K562 (cell line): ENCODE results near the gene VIPR2. TPM values are rescaled to one million over a fixed set of nuclear protein-coding genes. Genes with fewer than 3 reads are reported as not detected.

Source experiments
- ATAC-seq: fragments of 200-7000 bp; cut with Tn5 transposase; 3 replicates; pipeline ENCODE4 v1.9.1; 2020; ENCODE audit warnings: moderate library complexity
- BruUV-seq: library from RNA; stranded (reverse); fragments of 400-500 nt; replicated peaks from 2 replicates; lab custom pipeline; 2021; lab: Mats Ljungman, UMichigan
- CTCF ChIA-PET: fragments of 300-600 bp; formaldehyde crosslinking; extraction: SDS; loops from one replicate; lab custom pipeline; 2021; ENCODE audit warnings: low intra/inter-chr PET ratio; lab: Yijun Ruan, JAX
- POLR2A ChIA-PET: fragments of 300-600, 350-650 bp; sonication (Branson Sonifier 250); formaldehyde crosslinking; extraction: SDS; loops from one replicate; lab custom pipeline; 2021; ENCODE audit warnings: antibody characterized with exemption, inconsistent platforms; lab: Yijun Ruan, JAX
- DNase-seq, 4 experiments: peaks; one replicate each; pipeline versions ENCODE4 v3.0.0 to v3.0.0-alpha.2; 2011 to 2018; ENCODE audit warnings: low spot score in 3 of 4, mixed read lengths in 3 of 4; ENCODE audit errors: extremely low read depth in 1 of 4
- FAIRE-seq: peaks from 2 replicates; lab custom pipeline; 2011; peaks lifted over from hg19 to GRCh38; lab: Jason Lieb, UNC
- H2AFZ ChIP-seq: 2 replicates; pipeline ENCODE4 v1.6.0; 2011; ENCODE audit warnings: low read depth, low read length, control low read depth, inconsistent platforms
- H3K27ac ChIP-seq: fragments of 200-600 bp; 3 replicates; pipeline ENCODE4 v1.8.0; 2011; ENCODE audit warnings: low read depth, mild to moderate bottlenecking, control low read depth, inconsistent platforms, low read length, moderate library complexity, mixed read lengths; ENCODE audit errors: extremely low read depth
- H3K27me3 ChIP-seq, 2 experiments: fragments of 300-600 bp in 1 of 2; 2 replicates in 1 of 2; 3 replicates in 1 of 2; pipeline versions ENCODE4 v1.6.0 to v1.8.0; 2011; ENCODE audit warnings: inconsistent platforms in 2 of 2, low read length in 2 of 2, mild to moderate bottlenecking in 1 of 2, mixed read lengths in 1 of 2, moderate library complexity in 1 of 2; ENCODE audit not compliant: control insufficient read depth in 2 of 2, insufficient read depth in 2 of 2
- H3K36me3 ChIP-seq: fragments of 300-600 bp; 3 replicates; pipeline ENCODE4 v1.8.0; 2011; ENCODE audit warnings: mild to moderate bottlenecking, low read length, inconsistent platforms; ENCODE audit not compliant: control insufficient read depth, insufficient read depth
- H3K4me1 ChIP-seq, 2 experiments: fragments of 200-600 bp in 1 of 2; replicated peaks in 1 of 2; 2 replicates in 1 of 2; 3 replicates in 1 of 2; pipeline versions ENCODE4 v1.5.1 to v1.8.0; 2011; ENCODE audit warnings: inconsistent platforms in 2 of 2, low read length in 2 of 2, mild to moderate bottlenecking in 1 of 2, mixed read lengths in 1 of 2, moderate library complexity in 1 of 2; ENCODE audit not compliant: control insufficient read depth in 2 of 2, insufficient read depth in 2 of 2
- H3K4me2 ChIP-seq: 2 replicates; pipeline ENCODE4 v1.6.1; 2011; ENCODE audit warnings: low read length, control low read depth, inconsistent platforms, mixed read lengths; ENCODE audit not compliant: insufficient read depth
- H3K4me3 ChIP-seq: fragments of 200-600 bp; sonication (generic), shearing (Covaris generic); 2 replicates; pipeline ENCODE4 v1.5.1; 2016; ENCODE audit warnings: control low read depth, inconsistent platforms
- H3K79me2 ChIP-seq: fragments of 200-600 bp; 3 replicates; pipeline ENCODE4 v1.8.0; 2011; ENCODE audit warnings: low read length, inconsistent platforms; ENCODE audit not compliant: control insufficient read depth, insufficient read depth
- H3K9ac ChIP-seq, 2 experiments: 2 replicates each; pipeline versions ENCODE4 v1.6.0 to v1.6.1; 2011; ENCODE audit warnings: low read depth in 2 of 2, low read length in 2 of 2, control low read depth in 1 of 2, inconsistent platforms in 1 of 2, mild to moderate bottlenecking in 1 of 2, mixed read lengths in 1 of 2; ENCODE audit not compliant: insufficient read depth in 1 of 2
- H3K9me1 ChIP-seq: one replicate; pipeline ENCODE4 v1.6.0; 2011; ENCODE audit warnings: inconsistent platforms, mild to moderate bottlenecking, low read length, moderate library complexity; ENCODE audit not compliant: control insufficient read depth, insufficient read depth
- H3K9me3 ChIP-seq: replicated peaks from 2 replicates; pipeline ENCODE4 v1.5.1; 2011; ENCODE audit warnings: low read depth, low read length, inconsistent platforms; ENCODE audit not compliant: control insufficient read depth, insufficient read depth
- H4K20me1 ChIP-seq: replicated peaks from 2 replicates; pipeline ENCODE4 v1.6.1; 2011; ENCODE audit warnings: low read length, inconsistent platforms, mixed read lengths; ENCODE audit not compliant: control insufficient read depth, insufficient read depth
- HMG20A ChIP-seq: fragments of 450-650 bp; formaldehyde crosslinking; conservative IDR thresholded peaks from 2 replicates; pipeline ENCODE4 v1.4.0; 2020; ENCODE audit warnings: mild to moderate bottlenecking, mixed read lengths
- KAT7 ChIP-seq: sonication (generic); formaldehyde crosslinking; IDR thresholded peaks from 2 replicates; pipeline ENCODE4 v1.8.0; 2022; ENCODE audit warnings: missing genetic modification reagents, mild to moderate bottlenecking, borderline replicate concordance
- PCBP1 ChIP-seq: fragments of 200-400 bp; formaldehyde crosslinking; IDR thresholded peaks from 2 replicates; pipeline ENCODE4 v1.6.1; 2018; ENCODE audit warnings: mild to moderate bottlenecking, low read depth, low read length; ENCODE audit not compliant: poor library complexity, severe bottlenecking
- RBFOX2 ChIP-seq: fragments of 200-400 bp; formaldehyde crosslinking; IDR thresholded peaks from 2 replicates; pipeline ENCODE4 v1.6.1; 2017; ENCODE audit warnings: low read depth, mild to moderate bottlenecking, low read length, moderate library complexity
- THRAP3 ChIP-seq: fragments of 450-650 bp; IDR thresholded peaks from 2 replicates; pipeline ENCODE4 v1.6.1; 2016; ENCODE audit warnings: mild to moderate bottlenecking, inconsistent platforms, borderline replicate concordance
- WHSC1 ChIP-seq: IDR thresholded peaks from one replicate; pipeline ENCODE4 v1.6.1; 2012; ENCODE audit warnings: low read length, control low read depth, inconsistent platforms
- ZKSCAN8 ChIP-seq: fragments of 200-800 bp; sonication (Bioruptor generic); IDR thresholded peaks from 2 replicates; pipeline ENCODE4 v1.6.1; 2016; ENCODE audit warnings: missing genetic modification characterization, missing compliant biosample characterization
- ZNF24 ChIP-seq: fragments of 450-650 bp; IDR thresholded peaks from 2 replicates; pipeline ENCODE4 v1.6.1; 2016
- ZNF347 ChIP-seq: fragments of 450-650 bp; formaldehyde crosslinking; IDR thresholded peaks from 2 replicates; pipeline ENCODE4 v1.4.0; 2020; ENCODE audit warnings: low read depth, mild to moderate bottlenecking, moderate library complexity
- ZNF431 ChIP-seq: sonication (generic); formaldehyde crosslinking; IDR thresholded peaks from 2 replicates; pipeline ENCODE4 v1.8.0; 2022; ENCODE audit warnings: mild to moderate bottlenecking, missing genetic modification reagents
- ZNF589 ChIP-seq: fragments of 200-800 bp; sonication (Bioruptor generic); IDR thresholded peaks from 2 replicates; pipeline ENCODE4 v1.6.1; 2016; ENCODE audit warnings: low read depth, missing genetic modification characterization, missing compliant biosample characterization
- WGBS: fragments of 100-300 bp; shearing (Covaris generic); methylation state at CpG from one replicate; pipeline ENCODE4 v1.1.6; 2016; ENCODE audit warnings: low coverage, mixed read lengths; ENCODE audit not compliant: insufficient coverage; ENCODE audit errors: missing lambda C conversion rate; 5-methylcytosine and 5-hydroxymethylcytosine counted together
- in situ Hi-C: fragments of 300-500 bp; cut with MboI; formaldehyde crosslinking; loops from 4 replicates; pipeline ENCODE4 v1.15.0; 2018; ENCODE audit warnings: inconsistent platforms, mixed read lengths
- intact Hi-C: fragments of 100-400 bp; cut with micrococcal nuclease; formaldehyde crosslinking; loops from 2 replicates; pipeline ENCODE4 v1.14.2; 2022
- polyA plus RNA-seq, 8 experiments: library from polyadenylated mRNA; depleted of rRNA in 4 of 8; stranded (reverse) in 5 of 8; unstranded in 3 of 8; fragments of >200 nt; fragmentation: Nextera tagmentation in 2 of 8; fragmentation: Illumina TruSeq in 1 of 8; extraction: Ambion mirVana in 2 of 8; extraction: Trizol in 1 of 8; gene quantifications; 2 replicates each; pipeline versions ENCODE4 v1.2.1 to v1.2.3, GENCODE V29; 2011 to 2014; ENCODE audit warnings: inconsistent platforms in 1 of 8, missing spikeins in 1 of 8
- total RNA-seq, 7 experiments: library from RNA; depleted of rRNA in 6 of 7; stranded (reverse); fragments of >200 nt in 6 of 7; fragmentation: Illumina TruSeq in 2 of 7; extraction: Trizol in 2 of 7; gene quantifications; 2 replicates each; pipeline versions ENCODE4 v1.2.1 to v1.2.3, GENCODE V29; 2011 to 2021; ENCODE audit warnings: low replicate concordance in 1 of 7
- TF ChIP-seq, protein P1 (sequence below): sonication (generic); formaldehyde crosslinking; IDR thresholded peaks from 2 replicates; pipeline ENCODE4 v1.8.1; 2023; ENCODE audit warnings: mild to moderate bottlenecking, missing genetic modification reagents
- TF ChIP-seq, protein P2 (sequence below): fragments of 450-650 bp; formaldehyde crosslinking; IDR thresholded peaks from 2 replicates; pipeline ENCODE4 v1.4.0; 2022; ENCODE audit warnings: missing genetic modification characterization
- TF ChIP-seq, protein P3 (sequence below): fragments of 450-650 bp; IDR thresholded peaks from 2 replicates; pipeline ENCODE4 v1.7.1; 2018; ENCODE audit warnings: mild to moderate bottlenecking, low read depth; ENCODE audit not compliant: partially characterized antibody

The VIPR2 gene
- total and polyA plus RNA-seq, 9 of the 15 experiments (the other 6 are each of a cell fraction or from before 2014, with no cell fraction given) = 0.04 TPM; not detected in 8

DNA sequence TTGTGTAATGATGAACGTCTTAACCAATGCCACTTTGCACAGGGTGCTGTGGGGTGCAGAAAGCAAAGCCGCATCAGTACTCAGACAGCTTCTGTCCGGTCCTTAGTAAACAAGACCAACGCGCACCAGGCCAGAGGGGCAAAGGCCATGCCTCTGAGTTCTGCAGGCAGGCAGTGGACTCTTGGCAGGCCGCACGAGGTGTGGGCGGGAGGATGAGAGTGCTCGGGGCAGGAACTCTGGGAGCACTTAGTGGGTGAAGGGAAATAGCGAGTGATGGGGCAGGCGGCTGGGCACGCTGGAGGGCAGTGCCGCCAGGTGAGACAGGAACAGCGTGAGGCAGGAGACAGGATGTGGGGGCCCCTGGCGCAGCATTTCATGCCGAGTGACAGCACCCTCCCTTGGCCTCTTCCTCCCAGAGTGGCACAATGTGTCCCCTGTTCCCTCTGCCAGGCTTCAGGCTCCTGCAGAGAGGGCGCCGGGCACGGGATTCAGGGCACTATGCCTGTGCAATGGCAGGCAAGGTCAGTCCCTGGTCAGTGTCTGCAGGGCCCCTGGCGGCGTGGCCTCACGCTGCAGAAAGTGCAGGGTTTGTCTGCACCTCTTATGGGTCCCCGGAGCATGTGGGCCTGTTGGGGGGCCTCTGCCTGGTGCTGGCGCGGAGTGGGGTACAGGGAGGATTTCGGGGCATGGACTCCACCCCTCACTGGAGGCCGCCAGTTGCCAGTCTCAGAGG lies 60.4 kb downstream of the VIPR2 start (continued):
- TF ChIP-seq, protein P1, sequence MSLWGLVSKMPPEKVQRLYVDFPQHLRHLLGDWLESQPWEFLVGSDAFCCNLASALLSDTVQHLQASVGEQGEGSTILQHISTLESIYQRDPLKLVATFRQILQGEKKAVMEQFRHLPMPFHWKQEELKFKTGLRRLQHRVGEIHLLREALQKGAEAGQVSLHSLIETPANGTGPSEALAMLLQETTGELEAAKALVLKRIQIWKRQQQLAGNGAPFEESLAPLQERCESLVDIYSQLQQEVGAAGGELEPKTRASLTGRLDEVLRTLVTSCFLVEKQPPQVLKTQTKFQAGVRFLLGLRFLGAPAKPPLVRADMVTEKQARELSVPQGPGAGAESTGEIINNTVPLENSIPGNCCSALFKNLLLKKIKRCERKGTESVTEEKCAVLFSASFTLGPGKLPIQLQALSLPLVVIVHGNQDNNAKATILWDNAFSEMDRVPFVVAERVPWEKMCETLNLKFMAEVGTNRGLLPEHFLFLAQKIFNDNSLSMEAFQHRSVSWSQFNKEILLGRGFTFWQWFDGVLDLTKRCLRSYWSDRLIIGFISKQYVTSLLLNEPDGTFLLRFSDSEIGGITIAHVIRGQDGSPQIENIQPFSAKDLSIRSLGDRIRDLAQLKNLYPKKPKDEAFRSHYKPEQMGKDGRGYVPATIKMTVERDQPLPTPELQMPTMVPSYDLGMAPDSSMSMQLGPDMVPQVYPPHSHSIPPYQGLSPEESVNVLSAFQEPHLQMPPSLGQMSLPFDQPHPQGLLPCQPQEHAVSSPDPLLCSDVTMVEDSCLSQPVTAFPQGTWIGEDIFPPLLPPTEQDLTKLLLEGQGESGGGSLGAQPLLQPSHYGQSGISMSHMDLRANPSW (CRISPR knock-in tag) = no peak
- TF ChIP-seq ZNF24 (no peak), ZNF589 (no peak), ZNF347 (CRISPR knock-in tag) (no peak)

DNA sequence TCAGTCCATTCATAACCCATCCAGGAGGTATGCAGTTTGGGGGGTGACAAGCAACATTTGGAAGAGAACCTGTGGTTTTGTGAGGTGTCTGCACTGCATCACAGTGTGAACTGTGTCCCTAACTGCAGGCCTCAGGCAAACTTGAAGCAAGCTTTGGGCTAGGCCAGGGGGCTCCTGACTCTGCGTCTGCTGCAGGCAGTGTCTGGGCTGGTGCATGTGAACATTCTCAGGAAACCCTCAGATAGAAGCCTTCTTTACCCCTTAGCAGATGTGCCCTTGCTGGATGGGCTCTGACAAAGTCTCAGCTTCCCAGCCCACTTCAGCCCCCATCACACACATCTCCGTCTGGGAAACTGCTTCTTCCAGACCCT lies 61.0 kb downstream of the VIPR2 start:
- FAIRE-seq = no peak
- no peak overlapping the region for H3K4me3 ChIP-seq
- H3K4me1 ChIP-seq = peaks cover 0 to 5% of the 10 kb centered on the region in 2 experiments; a peak in 3 of 5 replicates
- no peaks in the 10 kb centered on the region for H3K9me3 ChIP-seq
- H3K27ac ChIP-seq = no peak overlapping the region
- no TSS peak for BruUV-seq
- H3K79me2 ChIP-seq = no peaks in the 10 kb centered on the region
- POLR2A ChIA-PET = no interaction called here
- H2AFZ ChIP-seq = no peak overlapping the region
- intact Hi-C loops = no loop called here
- in situ Hi-C loops = no loop called here
- H3K27me3 ChIP-seq = peaks cover 33 to 57% of the 10 kb centered on the region in 2 experiments
- no peaks in the 10 kb centered on the region for H3K9me1 ChIP-seq
- no peak overlapping the region for H3K4me2 ChIP-seq
- WGBS = 0% methylated on average over 2 of the region's 2 CpGs
- CTCF ChIA-PET = no interaction called here
- H3K9ac ChIP-seq = no peak overlapping the region; a peak in 1 of 4 replicates
- no peak; the same call in 2 of the 3 replicates for ATAC-seq
- H3K36me3 ChIP-seq = no peaks in the 10 kb centered on the region
- no peak for DNase-seq
- 0 out of 2 replicates have a peak, but pooled peaks cover 7% of the 10 kb centered on the region for H4K20me1 ChIP-seq
- no peak for TF ChIP-seq PCBP1
- TF ChIP-seq WHSC1 = no peak
- no peak for TF ChIP-seq KAT7 (CRISPR knock-in tag)
- TF ChIP-seq, protein P2, sequence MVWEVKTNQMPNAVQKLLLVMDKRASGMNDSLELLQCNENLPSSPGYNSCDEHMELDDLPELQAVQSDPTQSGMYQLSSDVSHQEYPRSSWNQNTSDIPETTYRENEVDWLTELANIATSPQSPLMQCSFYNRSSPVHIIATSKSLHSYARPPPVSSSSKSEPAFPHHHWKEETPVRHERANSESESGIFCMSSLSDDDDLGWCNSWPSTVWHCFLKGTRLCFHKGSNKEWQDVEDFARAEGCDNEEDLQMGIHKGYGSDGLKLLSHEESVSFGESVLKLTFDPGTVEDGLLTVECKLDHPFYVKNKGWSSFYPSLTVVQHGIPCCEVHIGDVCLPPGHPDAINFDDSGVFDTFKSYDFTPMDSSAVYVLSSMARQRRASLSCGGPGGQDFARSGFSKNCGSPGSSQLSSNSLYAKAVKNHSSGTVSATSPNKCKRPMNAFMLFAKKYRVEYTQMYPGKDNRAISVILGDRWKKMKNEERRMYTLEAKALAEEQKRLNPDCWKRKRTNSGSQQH (CRISPR knock-in tag) = no peak
- TF ChIP-seq ZNF431 (CRISPR knock-in tag) = no peak
- TF ChIP-seq HMG20A (CRISPR knock-in tag) = no peak
- no peak for TF ChIP-seq RBFOX2
- no peak for TF ChIP-seq THRAP3
- TF ChIP-seq, protein P3, sequence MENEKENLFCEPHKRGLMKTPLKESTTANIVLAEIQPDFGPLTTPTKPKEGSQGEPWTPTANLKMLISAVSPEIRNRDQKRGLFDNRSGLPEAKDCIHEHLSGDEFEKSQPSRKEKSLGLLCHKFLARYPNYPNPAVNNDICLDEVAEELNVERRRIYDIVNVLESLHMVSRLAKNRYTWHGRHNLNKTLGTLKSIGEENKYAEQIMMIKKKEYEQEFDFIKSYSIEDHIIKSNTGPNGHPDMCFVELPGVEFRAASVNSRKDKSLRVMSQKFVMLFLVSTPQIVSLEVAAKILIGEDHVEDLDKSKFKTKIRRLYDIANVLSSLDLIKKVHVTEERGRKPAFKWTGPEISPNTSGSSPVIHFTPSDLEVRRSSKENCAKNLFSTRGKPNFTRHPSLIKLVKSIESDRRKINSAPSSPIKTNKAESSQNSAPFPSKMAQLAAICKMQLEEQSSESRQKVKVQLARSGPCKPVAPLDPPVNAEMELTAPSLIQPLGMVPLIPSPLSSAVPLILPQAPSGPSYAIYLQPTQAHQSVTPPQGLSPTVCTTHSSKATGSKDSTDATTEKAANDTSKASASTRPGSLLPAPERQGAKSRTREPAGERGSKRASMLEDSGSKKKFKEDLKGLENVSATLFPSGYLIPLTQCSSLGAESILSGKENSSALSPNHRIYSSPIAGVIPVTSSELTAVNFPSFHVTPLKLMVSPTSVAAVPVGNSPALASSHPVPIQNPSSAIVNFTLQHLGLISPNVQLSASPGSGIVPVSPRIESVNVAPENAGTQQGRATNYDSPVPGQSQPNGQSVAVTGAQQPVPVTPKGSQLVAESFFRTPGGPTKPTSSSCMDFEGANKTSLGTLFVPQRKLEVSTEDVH = no peak
- no peak for TF ChIP-seq ZKSCAN8 (CRISPR knock-in tag)
